ENCODE results near the gene ZNF503.

Gene ZNF503, protein sequence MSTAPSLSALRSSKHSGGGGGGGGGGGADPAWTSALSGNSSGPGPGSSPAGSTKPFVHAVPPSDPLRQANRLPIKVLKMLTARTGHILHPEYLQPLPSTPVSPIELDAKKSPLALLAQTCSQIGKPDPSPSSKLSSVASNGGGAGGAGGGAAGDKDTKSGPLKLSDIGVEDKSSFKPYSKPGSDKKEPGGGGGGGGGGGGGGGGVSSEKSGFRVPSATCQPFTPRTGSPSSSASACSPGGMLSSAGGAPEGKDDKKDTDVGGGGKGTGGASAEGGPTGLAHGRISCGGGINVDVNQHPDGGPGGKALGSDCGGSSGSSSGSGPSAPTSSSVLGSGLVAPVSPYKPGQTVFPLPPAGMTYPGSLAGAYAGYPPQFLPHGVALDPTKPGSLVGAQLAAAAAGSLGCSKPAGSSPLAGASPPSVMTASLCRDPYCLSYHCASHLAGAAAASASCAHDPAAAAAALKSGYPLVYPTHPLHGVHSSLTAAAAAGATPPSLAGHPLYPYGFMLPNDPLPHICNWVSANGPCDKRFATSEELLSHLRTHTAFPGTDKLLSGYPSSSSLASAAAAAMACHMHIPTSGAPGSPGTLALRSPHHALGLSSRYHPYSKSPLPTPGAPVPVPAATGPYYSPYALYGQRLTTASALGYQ

DNA sequence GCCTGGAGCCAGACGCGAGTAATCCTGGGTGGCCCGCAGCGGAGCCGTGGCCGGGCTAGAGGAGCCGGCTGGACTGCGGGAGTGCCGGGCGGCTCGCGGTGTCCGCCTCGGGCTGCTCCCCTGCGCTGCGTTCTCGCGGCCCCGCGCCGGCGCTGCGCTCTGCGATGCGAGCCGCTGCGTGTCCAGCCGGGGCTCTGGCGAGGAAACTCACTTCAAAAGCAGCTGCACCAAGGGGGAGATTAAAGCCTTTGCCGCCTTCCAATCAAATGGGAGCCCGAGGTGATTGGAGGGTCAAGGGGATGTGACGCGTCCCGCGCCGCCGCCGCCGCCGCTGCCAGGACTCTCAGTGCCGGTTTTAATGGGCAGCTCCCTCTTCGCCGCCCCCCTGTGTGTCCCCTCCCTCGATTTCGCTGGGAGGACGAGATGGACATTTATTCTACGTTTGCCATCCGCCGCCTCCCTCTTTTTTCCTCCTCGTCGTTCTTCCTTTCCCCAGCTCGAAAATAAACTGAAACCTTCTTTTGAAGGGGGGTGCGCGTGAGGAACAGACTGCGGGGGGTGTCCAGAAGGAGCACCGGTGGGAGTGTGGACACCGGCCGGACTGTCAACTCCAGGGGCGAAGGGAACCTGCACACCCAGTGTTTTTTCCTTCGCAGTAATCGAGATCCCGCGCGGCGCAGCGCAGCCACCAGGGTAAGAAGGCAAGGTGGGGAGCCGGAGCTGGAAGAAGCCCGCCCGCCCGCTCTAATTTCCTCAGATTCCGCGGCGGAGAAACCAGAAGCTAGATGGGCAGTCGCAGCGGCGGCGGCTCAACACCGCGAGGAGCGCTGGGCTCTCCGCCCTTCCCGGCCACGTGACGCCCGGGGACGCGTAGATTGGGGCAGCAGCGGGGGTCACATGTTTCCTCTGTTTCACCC lies at the start of gene ZNF503:
TSS of gene ZNF503 (minus strand) at position 196 of the 917 bp plus-strand sequence. CDS start 345 bp downstream, outside the sequence.
- DNase-seq: peak; percentile 67

DNA sequence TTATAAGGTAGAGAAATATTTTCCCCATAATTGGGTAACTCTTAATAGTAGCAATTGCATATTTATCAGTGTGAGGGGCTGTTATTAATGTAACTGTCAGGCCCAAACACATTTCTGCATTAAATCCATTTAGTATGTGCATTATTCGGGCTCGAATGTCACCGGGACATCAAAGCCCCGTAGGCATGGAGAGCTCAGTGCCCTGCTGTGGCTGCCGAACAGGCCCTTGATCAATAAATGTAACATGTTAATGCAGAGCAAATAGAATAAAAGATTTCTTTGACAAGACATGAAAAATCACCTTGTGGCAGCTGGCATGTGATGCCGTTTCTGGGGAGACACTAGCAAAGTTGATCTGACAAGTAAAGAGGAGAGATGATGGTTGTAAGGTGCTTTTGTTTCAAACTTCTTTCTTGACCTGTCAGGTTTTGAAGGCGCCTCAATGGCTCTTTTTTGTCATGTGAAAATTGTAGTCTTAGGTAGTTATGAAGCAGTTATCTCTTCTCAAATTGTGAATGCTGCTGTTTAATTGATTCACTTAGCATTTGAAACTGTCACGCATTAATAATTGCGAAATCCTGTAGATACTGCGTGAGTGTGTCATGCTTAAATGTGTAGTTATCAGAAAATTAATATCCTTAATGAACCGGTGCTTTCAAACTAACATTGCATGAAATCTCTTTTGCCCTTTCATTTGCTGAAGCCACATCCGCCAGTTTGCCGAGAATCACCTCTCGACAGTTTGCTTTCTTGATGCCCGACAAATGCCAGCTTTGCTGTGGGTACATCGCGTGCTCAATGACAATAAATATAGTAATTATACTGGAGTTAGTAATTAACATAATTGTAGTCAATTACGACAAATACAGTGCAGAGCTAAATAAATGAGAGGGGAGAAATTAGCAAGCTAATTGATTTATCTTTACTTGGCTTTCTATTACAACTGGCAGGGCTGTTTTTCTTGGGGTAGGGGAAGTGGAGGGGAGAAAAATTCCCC lies 49.4 kb upstream of the ZNF503 start:
- DNase-seq: no peak

DNA sequence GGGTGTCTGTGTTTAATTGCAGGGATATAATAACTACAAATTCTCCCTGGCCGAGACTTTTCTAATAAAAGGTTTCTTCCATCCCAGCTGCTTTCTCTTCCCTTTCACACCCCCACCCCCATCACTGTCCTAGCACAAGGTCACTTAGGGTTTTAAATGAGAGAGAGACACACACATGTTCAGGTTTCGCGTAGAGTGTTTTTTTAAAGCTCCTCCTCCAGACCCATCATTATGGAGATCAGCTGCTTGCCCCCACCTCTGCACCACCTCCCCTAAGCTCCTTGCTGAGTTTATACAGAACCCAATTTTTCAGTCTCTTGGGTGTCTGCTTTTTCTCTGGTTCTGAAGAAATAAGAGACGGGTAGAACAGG lies 48.5 kb upstream of the ZNF503 start:
- DNase-seq: no peak

DNA sequence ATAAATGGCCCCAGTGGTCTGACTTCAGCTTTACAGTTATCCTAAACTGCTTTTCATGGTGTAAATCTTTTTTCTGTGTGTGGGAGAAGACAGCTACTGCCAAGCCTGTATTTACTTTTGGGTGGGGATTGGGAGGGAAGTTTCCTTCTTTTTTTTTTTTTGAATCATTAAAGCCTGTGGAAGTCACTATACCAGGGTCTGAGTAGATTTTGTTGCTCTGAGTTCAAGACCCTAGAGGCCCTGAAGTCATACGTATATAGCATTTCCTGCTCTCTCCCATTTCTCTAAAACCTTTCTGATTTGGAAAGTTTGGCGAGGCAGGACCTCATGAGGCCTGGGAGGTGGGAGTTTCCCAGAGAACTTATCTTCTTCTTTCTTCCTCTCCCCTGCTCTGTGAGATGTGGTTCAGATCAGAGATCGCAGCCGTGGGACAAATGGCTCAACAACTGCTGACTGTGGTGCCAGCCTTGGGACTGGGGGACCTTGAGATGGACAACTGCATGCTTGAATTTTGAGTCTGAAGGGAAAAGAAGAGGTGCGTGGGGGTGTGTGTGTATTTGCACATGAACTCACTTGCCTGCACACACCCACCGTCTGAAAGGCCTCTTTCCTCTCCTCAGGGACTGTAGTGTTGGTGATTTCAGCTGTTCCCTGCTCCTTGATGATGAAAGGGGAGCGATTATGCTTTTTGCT lies 48.0 kb upstream of the ZNF503 start:
- DNase-seq: no peak

DNA sequence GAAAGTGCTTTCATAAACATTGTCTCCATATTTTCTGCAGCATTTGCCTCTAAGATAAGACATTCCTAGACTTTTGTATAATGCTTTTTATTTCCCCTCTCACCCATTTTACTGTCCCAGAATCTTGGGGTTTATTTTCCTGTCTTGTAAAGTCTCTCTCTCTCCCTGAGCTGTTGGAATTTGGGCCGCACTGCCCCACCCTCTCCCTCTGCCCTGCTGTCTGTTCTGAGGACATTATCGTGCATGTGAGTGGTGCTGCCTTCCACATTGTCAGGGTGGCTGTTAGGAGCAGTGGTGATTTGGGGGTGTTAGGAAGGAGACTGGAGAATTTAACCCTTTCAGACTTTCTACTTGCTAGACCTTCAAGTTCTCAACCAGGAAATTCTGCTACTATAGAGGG lies 46.6 kb upstream of the ZNF503 start:
- no peak for DNase-seq

DNA sequence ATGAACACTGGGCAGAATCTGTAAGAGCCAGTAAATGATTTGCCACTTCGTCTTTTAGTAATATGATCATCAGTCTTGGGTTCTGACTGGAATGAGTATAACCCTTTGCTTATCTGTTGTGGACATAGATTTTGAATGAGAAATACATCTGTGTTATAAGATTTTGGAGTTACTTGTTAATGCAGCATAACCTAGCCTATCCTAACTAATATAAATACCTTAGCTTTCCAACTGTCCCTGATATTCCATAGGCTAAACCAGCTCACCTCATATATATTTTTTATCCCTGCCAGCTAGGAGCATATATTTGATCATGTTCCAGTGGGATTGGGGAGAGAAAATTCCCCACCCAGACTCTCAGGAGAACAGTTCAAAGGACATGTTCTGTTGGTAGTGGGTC lies 44.9 kb upstream of the ZNF503 start:
- no peak for DNase-seq

DNA sequence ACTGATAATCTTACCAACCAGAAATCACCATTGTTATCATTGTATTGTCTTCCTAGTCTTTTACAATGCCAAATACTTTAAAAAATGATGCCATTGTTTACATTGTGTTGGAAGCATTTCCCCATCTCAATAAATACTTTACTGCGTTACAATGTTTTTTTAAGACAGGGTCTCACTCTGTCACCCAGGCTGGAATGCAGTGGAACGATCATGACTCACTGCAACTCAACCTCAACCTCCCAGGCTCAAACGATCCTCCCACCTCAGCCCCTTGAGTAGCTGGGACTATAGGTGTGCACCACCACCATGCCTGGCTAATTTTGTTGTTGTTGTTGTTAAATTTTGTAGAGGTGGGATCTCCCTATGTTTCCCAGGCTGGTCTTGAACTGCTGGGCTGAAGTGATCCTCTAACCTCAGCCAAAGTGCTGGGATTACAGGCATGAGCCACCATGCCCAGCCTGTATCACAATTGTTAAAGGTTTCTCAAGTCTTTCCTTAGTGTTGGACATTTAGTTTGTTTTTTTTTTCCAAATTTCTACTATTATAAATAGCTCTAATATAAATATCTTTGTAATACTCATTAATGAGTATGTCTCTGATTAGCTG lies 43.3 kb upstream of the ZNF503 start:
- DNase-seq: no peak

DNA sequence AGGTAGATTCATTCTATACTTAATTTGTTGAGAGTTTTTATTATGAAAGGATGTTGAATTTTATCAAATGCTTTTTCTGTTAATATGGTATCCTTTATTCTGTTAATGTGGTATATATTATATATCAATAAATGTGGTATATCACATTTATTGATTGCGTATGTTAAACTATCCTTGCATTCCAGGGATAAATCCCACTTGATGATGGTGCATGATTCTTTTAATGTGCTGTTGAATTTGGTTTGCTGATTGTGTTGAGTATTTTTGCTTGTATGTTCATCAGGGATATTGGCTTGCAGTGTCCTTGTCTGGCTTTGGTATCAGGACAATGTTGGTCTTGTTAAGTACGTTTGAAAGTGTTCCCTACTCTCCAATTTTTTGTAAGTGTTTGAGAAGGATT lies 41.8 kb upstream of the ZNF503 start:
- no peak for DNase-seq

DNA sequence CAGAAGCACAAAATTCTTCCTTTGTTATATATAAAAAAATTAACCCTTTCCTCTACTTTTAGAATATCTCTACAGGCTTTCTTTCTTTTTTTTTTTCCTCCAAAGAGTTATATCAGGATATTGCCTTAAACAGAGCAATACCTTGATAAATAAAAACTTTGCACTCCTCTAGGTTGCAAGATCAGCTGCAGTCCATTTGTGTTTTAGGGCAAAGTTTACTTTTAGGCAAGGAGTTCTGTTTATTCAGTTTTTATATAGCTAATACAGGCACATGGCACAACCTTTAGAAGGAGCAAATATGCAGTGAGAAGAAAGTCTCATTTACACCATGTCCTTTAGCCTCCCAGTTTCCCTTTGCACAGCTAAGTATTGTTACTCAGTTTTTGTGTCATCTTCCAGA lies 40.1 kb upstream of the ZNF503 start:
- no peak for DNase-seq

DNA sequence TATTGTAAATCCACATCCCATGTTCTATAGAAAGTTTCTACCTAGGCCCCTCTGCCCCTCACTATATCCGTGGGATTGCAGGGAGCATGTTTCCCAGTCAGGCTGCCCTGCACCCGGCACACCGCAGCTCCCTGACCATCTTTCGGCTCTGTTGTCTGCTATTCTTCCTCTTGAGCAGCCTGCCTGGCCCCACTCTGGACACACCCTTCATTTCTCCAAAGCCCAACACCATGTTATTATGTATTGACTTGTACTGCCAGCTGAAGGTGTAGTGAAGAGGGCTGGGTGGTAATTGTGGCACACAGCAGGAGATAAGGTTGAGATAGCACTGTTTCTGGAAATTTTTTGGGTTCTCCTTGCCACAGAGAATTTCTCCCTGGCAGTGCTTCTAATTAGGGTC lies 39.6 kb upstream of the ZNF503 start:
- no peak for DNase-seq

DNA sequence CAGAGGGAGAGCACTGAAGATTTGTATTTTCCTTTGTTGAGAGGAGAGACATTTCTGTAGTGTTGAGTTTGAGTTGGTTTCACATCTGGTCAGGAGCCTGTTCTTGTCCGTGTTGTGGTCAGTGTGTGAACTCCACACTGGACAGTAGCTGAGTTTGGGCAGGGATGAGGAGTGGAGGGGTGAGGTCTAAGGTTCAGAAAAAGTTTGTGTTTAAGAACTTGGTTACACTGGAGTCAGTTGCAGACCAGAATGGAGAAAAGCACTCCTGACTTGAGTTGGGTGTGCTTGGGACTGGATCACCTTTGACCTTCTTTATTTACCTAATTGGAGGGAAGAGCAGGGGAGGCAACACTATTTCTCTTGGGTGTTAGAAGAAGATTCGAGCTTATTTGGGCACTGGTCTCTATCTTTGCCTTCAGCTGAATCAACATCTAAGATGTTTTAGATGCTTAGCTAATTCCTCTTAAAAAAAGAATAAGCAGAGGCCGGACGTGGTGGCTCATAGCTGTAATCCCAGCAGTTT lies 38.8 kb upstream of the ZNF503 start:
- DNase-seq: no peak

DNA sequence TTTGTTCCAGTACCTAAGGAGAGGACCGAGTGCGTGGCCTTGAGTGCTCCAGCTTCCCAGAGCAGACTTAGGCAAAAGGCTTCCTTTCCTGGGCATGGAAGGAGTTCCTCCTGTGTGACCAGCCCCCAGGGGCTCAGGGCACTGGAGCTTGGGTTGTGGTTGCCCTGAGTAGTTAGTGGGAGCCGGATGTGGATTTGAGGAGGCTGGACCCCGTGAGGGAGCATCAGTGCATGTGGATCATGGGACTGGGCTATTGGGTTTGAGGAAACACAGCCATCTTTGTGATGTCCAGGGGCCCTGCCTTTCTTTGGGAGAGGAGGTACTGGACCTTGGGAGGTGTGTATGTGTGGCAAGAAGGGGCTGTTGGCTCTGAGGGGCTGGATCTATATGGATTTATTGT lies 38.2 kb upstream of the ZNF503 start:
- DNase-seq: no peak

DNA sequence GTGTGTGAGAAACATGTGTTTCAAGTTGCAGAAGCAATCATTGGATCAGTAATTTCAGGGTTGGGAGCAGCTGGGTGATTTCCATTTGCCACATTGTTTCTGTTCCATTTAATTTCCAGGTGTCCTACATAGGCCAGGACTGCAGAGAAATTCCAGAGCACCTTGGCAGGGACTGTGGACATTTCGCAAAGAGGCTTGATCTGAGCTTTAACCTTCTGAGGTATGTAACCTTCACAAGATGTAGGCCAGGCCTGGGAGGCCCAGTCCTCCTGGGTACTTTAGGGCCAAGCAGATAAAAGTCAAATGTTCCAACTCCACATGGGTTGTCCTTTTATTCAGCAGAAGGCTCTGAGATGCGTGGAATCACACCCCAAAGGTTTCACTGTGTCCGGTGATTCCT lies 36.7 kb upstream of the ZNF503 start:
- DNase-seq: no peak

DNA sequence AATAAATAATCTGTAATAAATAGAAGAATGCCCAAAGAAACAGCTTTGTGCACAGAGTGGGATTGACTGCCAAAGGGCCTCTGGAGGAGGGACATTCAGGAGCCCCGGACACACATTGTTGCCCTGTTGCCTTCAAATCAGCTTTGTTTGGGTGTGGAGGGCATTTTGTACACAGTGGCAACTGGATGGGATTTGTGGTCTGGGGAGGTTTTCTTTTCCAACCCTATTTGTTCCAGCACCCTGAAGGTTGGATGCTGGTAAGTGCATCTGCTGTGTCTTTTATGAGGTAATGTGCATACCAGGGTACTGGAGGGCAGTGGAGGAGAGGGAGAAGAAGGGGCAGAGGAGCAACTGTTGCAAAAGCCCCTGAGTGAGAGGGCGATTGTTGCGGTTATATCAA lies 36.1 kb upstream of the ZNF503 start:
- DNase-seq: no peak

DNA sequence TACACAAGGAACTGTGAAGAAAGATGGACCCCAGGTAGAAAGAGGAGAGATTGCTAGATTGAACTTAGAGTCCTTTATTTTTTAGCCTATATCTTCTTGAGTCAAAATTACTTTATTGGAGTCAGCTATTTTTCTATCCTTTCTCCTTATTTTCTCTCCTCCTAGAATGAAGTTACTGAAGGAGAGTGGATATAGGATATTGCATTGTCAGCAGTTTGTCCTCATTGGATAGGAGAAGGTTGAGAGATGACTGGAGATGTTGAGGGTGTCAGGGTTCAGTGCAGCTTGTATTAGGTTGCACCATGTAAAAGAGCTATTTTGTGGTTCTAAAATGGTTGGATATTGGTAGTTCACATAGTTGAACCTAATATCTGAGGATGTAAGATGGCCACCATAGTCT lies 35.3 kb upstream of the ZNF503 start:
- DNase-seq: no peak

DNA sequence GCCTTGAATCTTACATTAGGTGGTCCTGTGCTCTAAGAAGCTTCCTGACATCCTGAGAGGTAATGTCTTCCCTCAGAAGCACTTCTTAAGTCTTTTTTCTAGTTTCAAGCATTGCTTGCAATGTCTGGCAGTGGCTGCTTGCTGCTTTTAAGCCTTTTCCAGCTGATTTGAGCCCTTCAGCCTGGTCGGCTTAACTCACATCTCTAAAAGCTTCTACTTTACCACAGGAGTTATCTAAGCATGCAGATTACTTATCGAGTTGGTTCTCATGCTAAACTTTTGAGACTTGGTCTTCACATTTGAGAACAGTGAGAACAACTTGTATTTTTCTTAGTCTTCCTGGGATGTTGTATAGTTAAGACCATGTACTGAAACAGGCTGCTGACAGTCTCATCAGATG lies 33.7 kb upstream of the ZNF503 start:
- no peak for DNase-seq

DNA sequence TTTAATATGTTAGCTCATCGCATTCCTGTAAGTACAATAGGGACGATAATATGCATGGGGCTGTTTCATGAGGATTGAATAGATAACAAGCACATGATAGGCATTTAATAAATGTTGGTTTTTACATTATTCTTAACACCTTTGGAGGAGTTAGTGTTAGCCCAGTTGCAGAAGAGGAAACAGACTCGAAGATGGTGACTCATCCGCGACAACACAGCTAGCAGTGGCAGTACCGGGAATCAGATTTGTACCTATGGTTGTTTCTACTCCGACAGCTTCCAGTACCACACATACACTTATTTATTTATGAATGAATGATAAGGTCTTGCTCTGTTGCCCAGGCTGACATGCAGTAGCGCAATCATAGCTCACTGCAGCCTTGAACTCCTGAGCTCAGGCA lies 32.7 kb upstream of the ZNF503 start:
- peak; percentile 22 for DNase-seq

DNA sequence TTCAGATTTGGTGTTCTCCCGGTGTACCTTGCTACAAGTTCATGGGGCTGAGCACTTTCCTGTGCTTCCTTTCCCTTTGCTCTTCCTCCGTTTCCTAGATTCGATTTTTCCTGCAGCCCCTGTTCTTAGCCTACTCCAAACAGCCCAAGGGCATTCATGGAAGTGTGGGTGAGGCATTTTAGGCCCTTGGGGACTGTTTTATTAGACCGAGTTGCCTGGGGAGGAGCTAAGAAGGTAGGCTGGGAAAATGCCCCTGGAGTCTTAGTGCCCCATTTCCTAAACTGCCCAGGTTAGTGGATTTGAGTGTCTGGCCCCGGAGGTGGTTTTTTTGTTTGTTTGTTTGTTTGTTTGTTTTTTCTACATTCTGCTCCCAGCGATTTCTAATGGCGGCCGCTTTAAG lies 31.7 kb upstream of the ZNF503 start:
- no peak for DNase-seq

DNA sequence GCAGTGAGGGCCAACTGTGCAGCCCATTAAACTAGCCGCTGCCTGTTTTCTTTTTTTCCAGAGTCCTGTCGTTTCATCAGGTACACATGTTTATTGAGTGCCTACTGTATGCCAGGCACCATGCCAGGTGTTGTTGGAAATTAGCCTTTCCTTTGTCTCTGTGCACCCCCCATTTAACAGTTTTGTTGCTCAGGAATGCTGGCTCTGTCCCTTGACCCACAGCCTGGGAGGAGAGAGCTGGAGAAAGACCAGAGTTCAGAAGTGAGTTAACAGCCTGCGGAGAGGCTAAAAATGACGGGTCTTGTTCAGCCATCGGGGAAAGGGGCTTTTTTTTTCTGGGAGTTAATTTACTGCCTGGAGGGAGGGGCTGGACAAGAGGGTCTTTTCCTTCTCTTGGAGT lies 31.2 kb upstream of the ZNF503 start:
- DNase-seq: no peak

DNA sequence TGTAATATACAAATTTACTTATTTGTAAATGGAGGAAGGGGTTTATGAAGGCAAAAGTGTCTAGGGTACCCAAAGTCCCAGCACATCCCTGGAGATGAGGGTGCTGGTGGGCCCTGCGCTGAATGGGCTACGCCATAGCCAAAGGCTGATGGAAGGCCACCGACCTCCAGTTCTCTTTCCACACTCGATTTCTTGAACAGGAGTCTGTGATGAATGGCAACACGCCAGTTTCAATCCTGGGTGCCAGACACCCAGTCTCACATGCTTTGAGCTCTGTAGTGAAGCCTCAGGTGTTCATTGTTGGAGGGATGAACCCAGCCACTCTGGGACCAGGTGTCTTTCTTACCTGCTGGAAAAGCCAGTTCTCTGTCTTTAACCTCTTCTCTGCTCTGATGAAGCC lies 30.6 kb upstream of the ZNF503 start:
- DNase-seq: no peak
